Right renal pelvis (tissue), 4 donors: ENCODE results near the gene PSME3. TPM values are rescaled to one million over a fixed set of nuclear protein-coding genes. Genes with fewer than 3 reads are reported as not detected.
A peak's percentile ranks its signal among the peaks of the same experiment; 100 is the strongest.

Source experiments
- DNase-seq, 4 donors: peaks; one replicate each; pipeline ENCODE4 v3.0.0-alpha.2; 2013; ENCODE audit warnings: low read depth in 4 of 4, low spot score in 3 of 4, missing footprints in 1 of 4
- polyA plus RNA-seq, 4 donors: library from polyadenylated mRNA; unstranded; fragments of 120-200 nt; gene quantifications; one replicate each; pipeline ENCODE4 v1.2.1, GENCODE V29; 2013; ENCODE audit not compliant: insufficient read length in 4 of 4

PSME3 gene
- polyA plus RNA-seq = 100 to 1,000 TPM; 107 to 121 (median 119) TPM

- peak; percentile 77 to 92 (median 80) for DNase-seq
Observed at GRCh38 chr17:42832934-42833766, at the start of gene PSME3. TSS of gene PSME3 (plus strand) at chr17:42833397. CDS start at chr17:42833632, 235 bp downstream.

GRCh38 chr17:42783791-42784138 lies 49.4 kb upstream of the PSME3 start:
- no peak for DNase-seq

- DNase-seq = no peak
Observed at GRCh38 chr17:42784409-42784808, 48.8 kb upstream of the PSME3 start.

GRCh38 chr17:42784811-42785592 lies 48.2 kb upstream of the PSME3 start:
- no peak for DNase-seq

- DNase-seq = no peak
Observed at GRCh38 chr17:42787266-42787665, 45.9 kb upstream of the PSME3 start.

- no peak for DNase-seq
Observed at GRCh38 chr17:42791948-42792347, 41.2 kb upstream of the PSME3 start.

GRCh38 chr17:42792545-42792944 lies 40.7 kb upstream of the PSME3 start:
- DNase-seq = no peak

- DNase-seq = no peak
Observed at GRCh38 chr17:42795061-42795460, 38.1 kb upstream of the PSME3 start.

GRCh38 chr17:42795465-42795864 lies 37.7 kb upstream of the PSME3 start:
- DNase-seq = no peak

GRCh38 chr17:42796066-42796758 lies 37.0 kb upstream of the PSME3 start:
- DNase-seq = no peak

GRCh38 chr17:42797067-42798007 lies 35.9 kb upstream of the PSME3 start:
- DNase-seq = no peak

- DNase-seq = no peak
Observed at GRCh38 chr17:42798011-42798382, 35.2 kb upstream of the PSME3 start.

GRCh38 chr17:42798383-42799380 lies 34.5 kb upstream of the PSME3 start, which contains the start of the genes CNTD1 and COA3:
TSS of gene CNTD1 (plus strand) at chr17:42798861. CDS start at chr17:42799068, 207 bp downstream.
TSS of gene COA3 (minus strand) at chr17:42798704. CDS start at chr17:42798681, 23 bp downstream.
- peak in 3 of 4 donors; percentile 64 to 68 (median 68) for DNase-seq

GRCh38 chr17:42803074-42803883 lies 29.9 kb upstream of the PSME3 start:
- no peak for DNase-seq

GRCh38 chr17:42804918-42805367 lies 28.3 kb upstream of the PSME3 start:
- DNase-seq = no peak

GRCh38 chr17:42806249-42806648 lies 26.9 kb upstream of the PSME3 start:
- DNase-seq = no peak

GRCh38 chr17:42809250-42809649 lies 23.9 kb upstream of the PSME3 start:
- DNase-seq = no peak
